Testis (tissue), 2 donors: ENCODE measurements around the gene MEGF6.

ENCODE experiments used
- CTCF ChIP-seq, 3 experiments: fragments of 450-650 bp in 2 of 3; fragments of 200-600 bp in 1 of 3; sonication (generic) in 1 of 3; IDR thresholded peaks; one replicate each; pipeline ENCODE4 v1.5.1; 2016 to 2019; ENCODE audit warnings: antibody characterized with exemption in 3 of 3, mild to moderate bottlenecking in 2 of 3, moderate library complexity in 1 of 3
- POLR2A ChIP-seq: fragments of 450-650 bp; IDR thresholded peaks from one replicate; pipeline ENCODE4 v1.6.1; 2017; ENCODE audit warnings: antibody characterized with exemption, mild to moderate bottlenecking, moderate library complexity

DNA sequence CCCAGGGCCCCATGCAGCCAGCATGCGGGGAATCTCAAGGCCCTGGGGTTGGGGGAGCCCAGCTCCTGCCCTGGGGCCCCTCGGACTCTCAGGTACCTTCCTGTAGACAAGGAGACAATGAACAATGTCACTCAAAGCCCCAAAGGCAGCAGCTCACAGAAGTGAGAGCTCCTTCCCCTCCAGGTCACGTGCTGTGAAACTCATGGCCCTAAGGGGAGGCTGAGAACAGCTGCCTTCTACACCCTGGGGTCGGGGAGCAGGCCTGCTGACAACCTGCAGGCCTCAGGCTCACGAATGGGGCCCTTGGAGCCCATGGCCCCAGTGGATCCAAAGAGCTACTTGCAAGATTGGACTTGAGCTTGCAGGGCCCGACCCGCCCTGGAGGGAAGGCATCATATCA, 3.2 kb downstream of the MEGF6 start:
- TF ChIP-seq CTCF (IDR thresholded peaks at IDR 0.05) (no peak), POLR2A (no peak)
